Measurements from ENCODE around the gene SPTB.

The SPTB gene

GRCh38 chr14:64709126-64709525 is 170.6 kb downstream of the SPTB start:
- Histone ChIP-seq H3K27me3 (replicated peaks) (no peaks in the 10 kb centered on the region), H3K4me3 (ENCODE audit: low read depth, low read length) (no peak overlapping the region), H3K36me3 (replicated peaks) (no peaks in the 10 kb centered on the region), H3K27ac (peak overlapping the region; percentile 80)
- DNase-seq, result no peak
- in situ Hi-C loops (cut with HindIII; ENCODE audit: low pct_ligation_motif_present, low sequenced_read_pairs), result no loop called here
- no peak for TF ChIP-seq CTCF (IDR thresholded peaks at IDR 0.05; ENCODE audit: low read depth, low read length, missing control alignments)

- no peaks in the 10 kb centered on the region for H3K36me3 ChIP-seq (replicated peaks)
- in situ Hi-C loops (cut with HindIII; ENCODE audit: low pct_ligation_motif_present, low sequenced_read_pairs), result no loop called here
- no peak for TF ChIP-seq CTCF (IDR thresholded peaks at IDR 0.05; ENCODE audit: low read depth, low read length, missing control alignments)
- H3K27me3 ChIP-seq (replicated peaks), result no peaks in the 10 kb centered on the region
- peak overlapping the region; percentile 80 for H3K27ac ChIP-seq
- no peak for DNase-seq
- H3K4me3 ChIP-seq (ENCODE audit: low read depth, low read length), result peak overlapping the region; percentile 15
These were observed 171.3 kb downstream of the SPTB start for GRCh38 chr14:64708148-64709004.

- TF ChIP-seq CTCF (IDR thresholded peaks at IDR 0.05; ENCODE audit: low read depth, low read length, missing control alignments), result no peak
- in situ Hi-C loops (cut with HindIII; ENCODE audit: low pct_ligation_motif_present, low sequenced_read_pairs), result no loop called here
- H3K27ac ChIP-seq, result peak overlapping the region; percentile 80
These were observed 172.0 kb downstream of the SPTB start for GRCh38 chr14:64707661-64708060.

GRCh38 chr14:64706593-64707193 is 173.0 kb downstream of the SPTB start:
- Histone ChIP-seq H3K27ac (no peak overlapping the region), H3K4me3 (ENCODE audit: low read depth, low read length) (no peak overlapping the region)
- in situ Hi-C loops (cut with HindIII; ENCODE audit: low pct_ligation_motif_present, low sequenced_read_pairs), result no loop called here

More at GRCh38 chr14:64707661-64708060, 172.0 kb downstream of the SPTB start:
- DNase-seq, result peak; percentile 86
- Histone ChIP-seq H3K4me3 (ENCODE audit: low read depth, low read length) (no peak overlapping the region), H3K36me3 (replicated peaks) (no peaks in the 10 kb centered on the region), H3K27me3 (replicated peaks) (no peaks in the 10 kb centered on the region)

GRCh38 chr14:64706119-64706592 is 173.6 kb downstream of the SPTB start:
- in situ Hi-C loops (cut with HindIII; ENCODE audit: low pct_ligation_motif_present, low sequenced_read_pairs), result no loop called here
- Histone ChIP-seq H3K27me3 (replicated peaks) (no peaks in the 10 kb centered on the region), H3K4me3 (ENCODE audit: low read depth, low read length) (no peak overlapping the region), H3K36me3 (replicated peaks) (no peaks in the 10 kb centered on the region), H3K27ac (no peak overlapping the region)
- DNase-seq, result no peak
- TF ChIP-seq CTCF (IDR thresholded peaks at IDR 0.05; ENCODE audit: low read depth, low read length, missing control alignments), result no peak

More at GRCh38 chr14:64706593-64707193, 173.0 kb downstream of the SPTB start:
- no peak for DNase-seq
- TF ChIP-seq CTCF (IDR thresholded peaks at IDR 0.05; ENCODE audit: low read depth, low read length, missing control alignments), result no peak
- Histone ChIP-seq H3K27me3 (replicated peaks) (no peaks in the 10 kb centered on the region), H3K36me3 (replicated peaks) (no peaks in the 10 kb centered on the region)
